ENCODE data around the gene TBC1D32.

DNA sequence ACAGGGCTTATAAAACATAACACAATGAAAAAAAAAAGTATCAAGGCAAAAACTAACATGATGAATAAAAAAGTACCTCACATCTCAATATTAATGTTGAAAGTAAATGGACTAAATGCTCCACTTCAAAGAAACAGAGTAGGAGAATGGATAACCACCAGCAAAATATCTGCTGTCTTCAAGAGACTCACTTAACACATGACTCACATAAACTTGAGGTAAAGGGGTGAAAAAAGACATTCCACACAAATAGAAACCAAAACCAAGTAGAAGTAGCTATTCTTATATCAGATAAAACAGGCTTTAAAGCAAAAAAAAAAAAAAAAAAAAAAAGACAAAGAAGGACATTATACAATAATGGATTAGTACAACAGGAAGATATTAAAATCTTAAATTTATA, 86.9 kb downstream of the TBC1D32 start:
- TF ChIP-seq, protein P1, sequence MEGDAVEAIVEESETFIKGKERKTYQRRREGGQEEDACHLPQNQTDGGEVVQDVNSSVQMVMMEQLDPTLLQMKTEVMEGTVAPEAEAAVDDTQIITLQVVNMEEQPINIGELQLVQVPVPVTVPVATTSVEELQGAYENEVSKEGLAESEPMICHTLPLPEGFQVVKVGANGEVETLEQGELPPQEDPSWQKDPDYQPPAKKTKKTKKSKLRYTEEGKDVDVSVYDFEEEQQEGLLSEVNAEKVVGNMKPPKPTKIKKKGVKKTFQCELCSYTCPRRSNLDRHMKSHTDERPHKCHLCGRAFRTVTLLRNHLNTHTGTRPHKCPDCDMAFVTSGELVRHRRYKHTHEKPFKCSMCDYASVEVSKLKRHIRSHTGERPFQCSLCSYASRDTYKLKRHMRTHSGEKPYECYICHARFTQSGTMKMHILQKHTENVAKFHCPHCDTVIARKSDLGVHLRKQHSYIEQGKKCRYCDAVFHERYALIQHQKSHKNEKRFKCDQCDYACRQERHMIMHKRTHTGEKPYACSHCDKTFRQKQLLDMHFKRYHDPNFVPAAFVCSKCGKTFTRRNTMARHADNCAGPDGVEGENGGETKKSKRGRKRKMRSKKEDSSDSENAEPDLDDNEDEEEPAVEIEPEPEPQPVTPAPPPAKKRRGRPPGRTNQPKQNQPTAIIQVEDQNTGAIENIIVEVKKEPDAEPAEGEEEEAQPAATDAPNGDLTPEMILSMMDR (conservative IDR thresholded peaks at IDR 0.05 in 1 of 2, IDR thresholded peaks at IDR 0.05 in 1 of 2; ENCODE audit: extremely low read depth in 1 of 2, insufficient read depth in 1 of 2, low read depth in 1 of 2, low read length in 2 of 2), result no peak
- TF ChIP-seq EZH2 (IDR thresholded peaks at IDR 0.05; ENCODE audit: borderline replicate concordance, low read length), result no peak
